ENCODE data around the gene MAMSTR. TPM values are rescaled to one million over a fixed set of nuclear protein-coding genes. Genes with fewer than 3 reads are reported as not detected.
A peak's percentile ranks its signal among the peaks of the same experiment; 100 is the strongest.

Gene MAMSTR
- total and polyA plus RNA-seq, 9 of the 15 experiments (the other 6 are each of a cell fraction or from before 2014, with no cell fraction given): 0.08 to 1.00 (median 0.40) TPM; not detected in 1

GRCh38 chr19:48728911-48729664, 9.6 kb upstream of the MAMSTR start:
- Histone ChIP-seq H3K9me1 (ENCODE audit: control insufficient read depth, insufficient read depth, low read length) (no peaks in the 10 kb centered on the region), H4K20me1 (replicated peaks; ENCODE audit: control insufficient read depth, insufficient read depth, low read length) (no peaks in the 10 kb centered on the region), H3K4me3 (no peak overlapping the region), H3K79me2 (ENCODE audit: control insufficient read depth, insufficient read depth, low read length) (no peaks in the 10 kb centered on the region), H3K4me1 (replicated peaks in 1 of 2; ENCODE audit: control insufficient read depth in 2 of 2, insufficient read depth in 2 of 2, low read length in 2 of 2) (peaks cover 7% of the 10 kb centered on the region in 2 experiments; a peak in 4 of 5 replicates), H3K36me3 (ENCODE audit: control insufficient read depth, insufficient read depth, low read length) (peaks cover 4% of the 10 kb centered on the region; the same call in 2 of the 3 replicates), H3K9me3 (replicated peaks; ENCODE audit: control insufficient read depth, insufficient read depth, low read depth, low read length) (no peaks in the 10 kb centered on the region), H3K27me3 (ENCODE audit: control insufficient read depth in 2 of 2, insufficient read depth in 2 of 2, low read length in 2 of 2) (no peaks in the 10 kb centered on the region), H3K4me2 (ENCODE audit: insufficient read depth, low read length) (no peak overlapping the region), H3K9ac (ENCODE audit: insufficient read depth in 1 of 2, low read depth in 2 of 2, low read length in 2 of 2) (no peak overlapping the region), H3K27ac (ENCODE audit: extremely low read depth, low read depth, low read length) (no peak overlapping the region), H2AFZ (ENCODE audit: low read depth, low read length) (no peak overlapping the region)
- DNase-seq (ENCODE audit: extremely low read depth in 1 of 4, low spot score in 3 of 4) (no peak), FAIRE-seq (no peak), ATAC-seq (no peak)
- intact Hi-C loops (cut with micrococcal nuclease) (no loop called here), in situ Hi-C loops (cut with MboI) (no loop called here)
- 90% methylated on average over 53 of the region's 77 CpGs for WGBS (ENCODE audit: insufficient coverage, low coverage, missing lambda C conversion rate)
- ChIA-PET CTCF (ENCODE audit: low intra/inter-chr PET ratio) (no interaction called here), POLR2A (no interaction called here)
- BruUV-seq (replicated peaks): no TSS peak
- TF ChIP-seq ZBTB1 (CRISPR knock-in tag; IDR thresholded peaks at IDR 0.05; ENCODE audit: borderline replicate concordance, low read depth): no peak
- 0 out of 2 replicates have a peak, but pooled peaks have one; percentile 13 for TF ChIP-seq ZBTB33 (CRISPR knock-in tag; IDR thresholded peaks at IDR 0.05)

Measured in K562 (cell line).